Measurements from ENCODE around the gene SORCS3. TPM values are rescaled to one million over a fixed set of nuclear protein-coding genes. Genes with fewer than 3 reads are reported as not detected.
"Not testable (repeated sequence)": the region's sequence is repeated elsewhere in the genome, so short reads cannot be mapped to it uniquely, and the experiment has no call there.

SORCS3 gene
- total RNA-seq, 1 experiment from 2014 or later, result not detected

DNA sequence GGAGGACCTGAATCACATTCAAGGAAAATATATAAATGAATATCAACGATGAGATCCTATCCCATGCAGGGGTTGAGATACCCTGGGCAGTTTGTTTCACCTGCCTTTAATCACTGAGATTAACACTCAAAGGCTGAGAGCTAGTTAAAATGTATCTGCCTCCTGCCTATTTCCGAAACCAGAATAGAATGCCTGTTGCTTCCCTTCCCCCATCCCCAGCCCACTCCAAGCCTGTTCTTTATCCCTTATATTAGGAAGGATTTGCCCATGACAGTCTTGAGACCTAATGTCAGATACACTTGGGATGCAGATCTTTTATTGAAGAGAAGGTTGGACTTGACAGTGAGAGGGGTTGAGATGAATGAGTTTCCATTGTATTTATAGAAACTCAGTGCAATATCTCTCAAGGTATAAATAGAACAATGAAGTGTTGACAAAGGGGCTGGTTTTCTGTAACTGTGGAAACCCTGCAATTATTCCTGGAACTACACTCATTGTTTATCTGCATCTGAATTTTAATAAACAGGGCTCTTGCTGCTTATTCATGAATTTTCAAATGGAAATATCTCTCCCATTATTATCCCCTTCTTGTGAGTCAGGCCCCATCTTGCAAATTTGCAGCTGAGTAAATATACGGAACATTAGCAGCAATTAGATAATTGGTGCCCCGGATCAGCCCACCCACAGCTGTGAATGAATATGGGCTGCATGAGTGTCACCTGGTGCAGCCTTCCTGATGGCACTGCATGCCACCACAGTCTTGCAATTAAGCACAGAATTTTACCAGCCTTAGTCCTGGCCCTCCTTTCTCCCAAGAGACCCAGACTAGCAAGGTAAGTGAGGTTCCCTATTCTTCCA lies 66.7 kb downstream of the SORCS3 start:
- no peak for DNase-seq
- no peaks in the 10 kb centered on the region for H3K9me3 ChIP-seq (ENCODE audit: low read length)
- no peak overlapping the region for H3K9ac ChIP-seq (ENCODE audit: low read length)
- H3K4me2 ChIP-seq (ENCODE audit: low read length), result no peak overlapping the region
- H3F3A ChIP-seq (ENCODE audit: low read length, unreplicated experiment), result no peaks in the 10 kb centered on the region
- H3K9me2 ChIP-seq (replicated peaks; ENCODE audit: low read length), result no peaks in the 10 kb centered on the region
- POLR2A ChIA-PET (ENCODE audit: unreplicated experiment), result no interaction called here
- no peak for ATAC-seq
- no peaks in the 10 kb centered on the region for H3K27me3 ChIP-seq (ENCODE audit: low read length)
- intact Hi-C loops (cut with micrococcal nuclease), result no loop called here
- no peak overlapping the region for H3K4me3 ChIP-seq (ENCODE audit: low read length)
- no peaks in the 10 kb centered on the region for H4K20me1 ChIP-seq (ENCODE audit: low read length)
- no peak overlapping the region for H2AFZ ChIP-seq (ENCODE audit: low read length)
- TF ChIP-seq, protein P1, sequence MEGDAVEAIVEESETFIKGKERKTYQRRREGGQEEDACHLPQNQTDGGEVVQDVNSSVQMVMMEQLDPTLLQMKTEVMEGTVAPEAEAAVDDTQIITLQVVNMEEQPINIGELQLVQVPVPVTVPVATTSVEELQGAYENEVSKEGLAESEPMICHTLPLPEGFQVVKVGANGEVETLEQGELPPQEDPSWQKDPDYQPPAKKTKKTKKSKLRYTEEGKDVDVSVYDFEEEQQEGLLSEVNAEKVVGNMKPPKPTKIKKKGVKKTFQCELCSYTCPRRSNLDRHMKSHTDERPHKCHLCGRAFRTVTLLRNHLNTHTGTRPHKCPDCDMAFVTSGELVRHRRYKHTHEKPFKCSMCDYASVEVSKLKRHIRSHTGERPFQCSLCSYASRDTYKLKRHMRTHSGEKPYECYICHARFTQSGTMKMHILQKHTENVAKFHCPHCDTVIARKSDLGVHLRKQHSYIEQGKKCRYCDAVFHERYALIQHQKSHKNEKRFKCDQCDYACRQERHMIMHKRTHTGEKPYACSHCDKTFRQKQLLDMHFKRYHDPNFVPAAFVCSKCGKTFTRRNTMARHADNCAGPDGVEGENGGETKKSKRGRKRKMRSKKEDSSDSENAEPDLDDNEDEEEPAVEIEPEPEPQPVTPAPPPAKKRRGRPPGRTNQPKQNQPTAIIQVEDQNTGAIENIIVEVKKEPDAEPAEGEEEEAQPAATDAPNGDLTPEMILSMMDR (conservative IDR thresholded peaks at IDR 0.05; ENCODE audit: low read depth, low read length), result no peak
- no peak for TF ChIP-seq EZH2 (IDR thresholded peaks at IDR 0.05; ENCODE audit: low read length, unreplicated experiment)
- TF ChIP-seq EZH2phosphoT487 (IDR thresholded peaks at IDR 0.05; ENCODE audit: borderline replicate concordance, low read length), result no peak
- CTCF ChIA-PET, result no interaction called here
- BruUV-seq (replicated peaks), result no TSS peak
- no peak overlapping the region for H3K27ac ChIP-seq (ENCODE audit: low read length)
- H3K4me1 ChIP-seq (ENCODE audit: insufficient read depth, low read length), result no peaks in the 10 kb centered on the region
- H3K36me3 ChIP-seq (ENCODE audit: low read depth, low read length), result no peaks in the 10 kb centered on the region
- H3K79me2 ChIP-seq (ENCODE audit: low read length), result no peaks in the 10 kb centered on the region

DNA sequence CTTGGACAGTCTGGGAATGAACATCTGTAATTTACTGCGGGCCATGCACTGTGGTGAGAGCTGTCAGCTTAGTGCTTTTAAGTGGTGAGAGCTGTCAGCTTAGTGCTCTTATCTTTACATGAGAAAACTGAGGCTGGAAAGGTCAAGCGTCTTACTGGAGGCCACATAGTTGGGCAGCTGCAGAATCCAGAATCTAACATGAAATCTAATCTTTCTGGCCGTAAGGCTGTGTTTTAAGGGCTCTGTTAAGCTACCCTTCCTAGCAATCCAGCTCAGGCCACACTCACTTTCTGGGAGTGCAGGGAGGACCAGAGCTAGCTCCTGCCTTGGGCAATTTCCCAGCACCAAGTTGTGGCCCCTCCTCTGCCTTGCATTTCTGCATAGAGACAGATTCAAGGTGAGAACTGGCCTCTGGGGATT lies 70.2 kb downstream of the SORCS3 start:
- H3K4me1 ChIP-seq (ENCODE audit: insufficient read depth, low read length), result no peaks in the 10 kb centered on the region
- ATAC-seq, result no peak
- DNase-seq, result no peak
- no TSS peak for BruUV-seq (replicated peaks)
- ChIA-PET CTCF (no interaction called here), POLR2A (ENCODE audit: unreplicated experiment) (no interaction called here)
- no peaks in the 10 kb centered on the region for H3K36me3 ChIP-seq (ENCODE audit: low read depth, low read length)
- no peak overlapping the region for H3K4me2 ChIP-seq (ENCODE audit: low read length)
- intact Hi-C loops (cut with micrococcal nuclease), result no loop called here
- H3K9me2 ChIP-seq (replicated peaks; ENCODE audit: low read length), result no peaks in the 10 kb centered on the region
- H3K79me2 ChIP-seq (ENCODE audit: low read length), result no peaks in the 10 kb centered on the region
- H3K9ac ChIP-seq (ENCODE audit: low read length), result no peak overlapping the region
- H3K9me3 ChIP-seq (ENCODE audit: low read length), result no peaks in the 10 kb centered on the region
- H3K27me3 ChIP-seq (ENCODE audit: low read length), result no peaks in the 10 kb centered on the region
- no peak overlapping the region for H2AFZ ChIP-seq (ENCODE audit: low read length)
- TF ChIP-seq EZH2 (IDR thresholded peaks at IDR 0.05; ENCODE audit: low read length, unreplicated experiment) (no peak), EZH2phosphoT487 (IDR thresholded peaks at IDR 0.05; ENCODE audit: borderline replicate concordance, low read length) (no peak)
- TF ChIP-seq, protein P1 (conservative IDR thresholded peaks at IDR 0.05; ENCODE audit: low read depth, low read length), result no peak
- no peaks in the 10 kb centered on the region for H3F3A ChIP-seq (ENCODE audit: low read length, unreplicated experiment)
- H4K20me1 ChIP-seq (ENCODE audit: low read length), result no peaks in the 10 kb centered on the region
- H3K4me3 ChIP-seq (ENCODE audit: low read length), result no peak overlapping the region
- no peak overlapping the region for H3K27ac ChIP-seq (ENCODE audit: low read length)

DNA sequence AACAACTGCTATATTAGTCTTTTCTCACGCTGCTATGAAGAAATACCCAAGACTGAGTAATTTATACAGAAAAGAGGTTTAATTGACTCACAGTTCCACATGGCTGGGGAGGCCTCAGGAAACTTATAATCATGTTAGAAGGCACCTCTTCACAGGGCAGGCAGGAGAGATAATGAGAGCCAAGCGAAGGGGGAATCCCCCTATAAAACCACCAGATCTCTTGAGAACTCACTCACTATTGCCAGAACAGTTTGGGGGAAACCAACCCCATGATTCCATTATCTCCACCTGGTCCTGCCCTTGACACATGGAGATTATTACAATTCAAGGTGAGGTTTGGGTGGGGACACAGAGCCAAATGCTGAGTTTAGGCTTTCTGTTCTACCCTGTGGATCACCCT lies 89.5 kb downstream of the SORCS3 start:
- DNase-seq; BruUV-seq (replicated peaks); H3K9me3 ChIP-seq (ENCODE audit: low read length); H3F3A ChIP-seq (ENCODE audit: low read length, unreplicated experiment); intact Hi-C loops (cut with micrococcal nuclease); CTCF ChIA-PET; H2AFZ ChIP-seq (ENCODE audit: low read length); H3K79me2 ChIP-seq (ENCODE audit: low read length); H3K4me2 ChIP-seq (ENCODE audit: low read length); H3K27ac ChIP-seq (ENCODE audit: low read length); H3K4me3 ChIP-seq (ENCODE audit: low read length); H3K9ac ChIP-seq (ENCODE audit: low read length); H3K9me2 ChIP-seq (replicated peaks; ENCODE audit: low read length); POLR2A ChIA-PET (ENCODE audit: unreplicated experiment); H3K4me1 ChIP-seq (ENCODE audit: insufficient read depth, low read length); ATAC-seq; H3K36me3 ChIP-seq (ENCODE audit: low read depth, low read length); H4K20me1 ChIP-seq (ENCODE audit: low read length); H3K27me3 ChIP-seq (ENCODE audit: low read length): not testable (repeated sequence)

Measured in PC-3 (cell line).